GM21390 (cell line): ENCODE measurements around the gene TP73.
"Not testable (repeated sequence)": the region's sequence is repeated elsewhere in the genome, so short reads cannot be mapped to it uniquely, and the experiment has no call there.

Experiments used
- ATAC-seq: cut with Tn5 transposase; IDR thresholded peaks from one replicate; pipeline ENCODE4 v1.9.1; 2021; ENCODE audit not compliant: unreplicated experiment

The TP73 gene

DNA sequence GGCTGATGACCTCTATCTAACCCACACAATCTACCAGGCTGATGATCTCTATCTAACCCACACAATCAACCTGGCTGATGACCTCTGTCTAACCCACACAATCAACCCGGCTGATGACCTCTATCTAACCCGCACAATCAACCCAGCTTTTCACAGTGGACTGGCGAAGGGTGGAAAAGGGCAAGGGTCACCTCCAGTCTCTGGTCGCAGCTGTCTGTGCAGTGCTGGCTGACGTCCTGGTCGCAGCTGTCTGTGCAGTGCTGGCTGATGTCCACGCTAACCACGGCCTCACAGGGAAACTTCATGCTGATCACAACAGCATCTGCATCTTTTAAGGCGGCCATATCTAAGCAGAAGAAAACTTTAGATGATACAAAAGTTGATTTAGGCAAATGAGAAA, 87.7 kb downstream of the TP73 start:
- ATAC-seq, result no peak

DNA sequence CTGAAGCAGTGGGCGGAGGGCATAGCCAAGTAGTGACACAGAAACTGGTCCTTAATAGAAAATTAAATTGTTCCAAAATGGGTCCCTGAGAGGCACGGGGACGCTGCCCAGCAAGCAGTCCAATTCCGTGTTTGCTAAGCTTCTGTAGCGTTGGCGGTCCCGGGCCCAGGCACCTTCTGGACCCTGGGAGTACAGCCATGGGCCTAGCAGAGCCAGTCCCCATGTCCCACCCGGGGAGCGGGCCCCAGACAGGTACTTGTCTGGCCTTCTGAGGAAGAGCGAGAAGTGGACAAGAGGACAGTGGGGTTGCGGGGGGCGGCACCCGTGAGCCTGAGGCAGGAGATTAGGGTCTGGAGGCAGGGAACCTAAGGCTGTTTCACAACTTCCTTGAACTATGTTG, 88.4 kb downstream of the TP73 start:
- no peak for ATAC-seq

DNA sequence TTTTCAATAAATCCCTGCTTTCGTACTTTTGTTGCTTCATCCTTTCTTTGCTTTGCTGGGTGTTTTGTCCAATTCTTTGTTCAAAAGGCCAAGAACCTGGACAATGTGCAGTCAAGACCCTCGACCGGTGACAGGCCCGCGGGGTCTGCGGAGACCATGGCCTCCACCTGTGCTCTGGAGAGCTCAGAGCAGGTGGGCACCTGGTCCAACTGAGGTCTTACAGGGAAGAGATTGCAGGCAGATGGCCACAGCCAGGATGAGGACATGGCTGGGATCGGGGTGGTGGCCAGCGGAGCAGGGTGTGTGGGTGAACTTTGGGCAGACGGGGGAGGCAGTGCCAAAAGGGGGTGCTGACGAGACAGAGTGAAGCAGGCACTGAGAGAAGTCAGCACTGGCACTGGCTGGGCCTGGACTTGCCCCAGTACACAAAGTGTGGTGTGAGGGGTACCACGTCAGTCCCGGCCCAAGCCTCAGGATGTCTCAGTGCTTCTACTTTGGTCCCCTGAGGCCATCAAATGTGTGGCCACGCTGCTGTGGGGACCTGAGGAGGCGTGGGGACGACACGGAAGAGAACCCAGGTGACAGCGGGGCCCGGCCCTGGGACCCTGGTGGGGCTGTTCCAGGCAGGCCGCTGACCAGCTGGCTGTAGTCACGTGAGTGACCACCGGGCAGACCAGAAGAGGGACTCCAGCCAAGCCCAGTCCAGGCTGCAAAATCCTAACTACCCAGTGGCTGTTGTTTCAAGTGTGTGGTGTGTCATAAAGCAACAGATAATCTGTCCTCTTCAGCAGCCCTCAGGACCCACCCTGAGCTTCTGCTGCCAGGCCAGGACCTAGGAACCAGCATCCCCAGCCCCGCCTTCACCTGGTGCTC, 89.5 kb downstream of the TP73 start:
- ATAC-seq, result no peak

DNA sequence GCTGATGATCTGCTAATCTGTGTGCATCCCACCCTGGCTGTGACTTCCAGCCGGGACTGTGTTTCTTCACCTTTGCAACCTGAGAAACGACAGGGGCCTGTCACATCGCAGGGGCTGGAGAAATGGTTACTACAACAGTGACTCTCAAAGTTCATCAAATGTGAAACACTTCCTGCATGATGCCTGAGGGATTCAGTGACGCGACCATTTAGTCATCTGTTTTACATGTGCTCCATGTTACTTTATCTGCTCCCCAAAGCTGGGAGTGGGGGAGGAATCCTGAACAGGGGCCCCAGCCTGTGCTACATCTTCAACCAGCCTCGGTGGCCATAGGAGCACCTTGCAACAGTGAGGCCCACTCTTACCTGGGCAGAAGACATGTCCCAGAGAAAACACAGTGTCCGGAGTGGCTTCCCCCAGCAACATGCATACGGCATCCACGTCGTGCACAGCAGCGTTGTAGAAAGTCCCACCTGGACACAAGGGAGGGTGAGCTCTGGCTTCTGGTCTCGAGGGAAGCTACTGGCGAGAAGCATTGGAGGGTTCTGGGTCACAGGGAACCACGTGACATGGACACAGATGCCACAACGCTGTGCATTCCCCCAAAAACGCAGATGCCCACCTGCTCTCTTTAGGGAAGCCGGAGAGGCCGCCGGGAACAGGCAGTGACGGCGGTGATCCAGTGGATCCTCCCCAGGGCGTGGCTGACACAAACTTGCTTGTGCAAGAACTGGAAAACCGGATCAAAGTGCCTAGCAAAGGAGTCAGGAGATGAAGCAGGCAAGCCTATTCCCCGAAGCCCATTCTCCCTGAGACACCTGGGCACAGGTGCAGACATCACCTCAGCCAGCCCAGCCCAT, 90.4 kb downstream of the TP73 start:
- ATAC-seq, result no peak

DNA sequence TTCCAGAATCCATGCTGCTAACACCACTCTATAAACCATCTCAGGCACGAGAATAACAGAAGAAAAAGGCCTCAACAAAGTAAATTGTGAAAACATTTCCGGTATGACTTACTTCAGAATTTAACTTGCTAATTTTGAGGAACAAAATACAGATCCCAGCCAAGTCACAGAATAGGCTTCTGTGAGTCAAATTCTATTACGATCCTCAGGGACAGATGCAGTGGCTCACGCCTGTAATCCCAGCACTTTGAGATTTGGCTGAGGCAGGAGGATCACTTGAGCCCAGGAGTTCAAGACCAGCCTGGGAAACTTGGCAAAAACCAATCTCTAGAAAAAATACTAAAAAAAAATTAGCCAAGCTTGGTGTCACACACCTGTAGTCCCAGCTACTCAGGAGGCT, 91.1 kb downstream of the TP73 start:
- ATAC-seq, result no peak

DNA sequence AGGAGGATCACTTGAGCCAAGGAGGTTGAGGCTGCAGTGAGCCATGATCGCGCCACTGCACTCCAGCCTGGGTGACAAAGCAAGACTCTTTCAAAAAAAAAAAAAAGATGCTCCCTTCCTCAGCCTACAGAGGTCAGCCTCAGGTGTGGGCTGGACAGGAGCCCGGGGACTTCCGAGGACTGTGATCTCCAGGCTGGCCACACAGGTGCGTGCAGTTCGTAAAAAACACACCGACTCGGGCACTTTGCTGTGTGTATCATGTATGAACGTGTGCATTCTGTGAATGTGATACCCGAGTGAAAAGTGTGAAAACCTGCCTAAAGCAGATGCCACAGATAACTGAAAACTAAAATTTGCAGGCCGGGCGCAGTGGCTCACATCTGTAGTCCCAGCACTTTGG, 91.5 kb downstream of the TP73 start:
- ATAC-seq, result no peak

DNA sequence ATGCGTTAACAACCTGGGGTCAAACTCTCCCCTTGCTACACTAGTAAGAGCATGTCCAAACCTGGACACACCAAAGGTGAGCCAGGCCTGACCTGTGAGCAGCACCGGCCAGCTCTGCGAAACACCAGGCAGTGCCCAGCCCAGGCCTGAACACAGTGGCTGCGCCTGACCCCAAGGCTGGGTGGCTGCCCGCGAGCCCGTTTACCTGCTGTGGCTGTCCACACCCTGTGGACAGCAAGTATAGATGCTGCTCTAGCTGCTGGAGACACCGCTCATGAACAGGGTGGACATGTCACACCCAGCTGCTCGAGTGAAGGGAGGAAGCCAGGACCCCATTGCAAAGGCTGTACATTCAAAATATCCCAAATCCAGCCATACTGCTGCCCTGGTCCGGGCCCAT, 92.3 kb downstream of the TP73 start:
- no peak for ATAC-seq

DNA sequence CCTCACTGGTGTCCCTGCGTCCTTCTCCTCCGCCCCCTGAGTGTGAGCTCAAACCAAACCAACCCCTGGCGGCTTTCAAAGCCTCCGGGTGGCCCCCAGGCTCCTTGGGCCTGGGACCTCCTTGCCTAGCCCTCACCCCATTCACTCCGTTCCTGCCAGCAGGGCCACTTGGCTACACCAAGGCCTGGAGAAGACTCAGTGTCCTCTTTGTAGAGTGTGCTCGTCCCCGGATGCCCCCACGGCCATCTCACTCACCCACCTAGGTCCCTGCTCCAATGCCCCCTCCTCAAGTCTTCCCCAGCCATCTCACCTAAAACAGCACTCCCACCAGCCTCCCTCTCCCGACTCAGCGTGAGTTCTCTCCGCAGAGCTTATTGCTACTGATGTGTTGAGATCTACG, 92.8 kb downstream of the TP73 start:
- no peak for ATAC-seq

DNA sequence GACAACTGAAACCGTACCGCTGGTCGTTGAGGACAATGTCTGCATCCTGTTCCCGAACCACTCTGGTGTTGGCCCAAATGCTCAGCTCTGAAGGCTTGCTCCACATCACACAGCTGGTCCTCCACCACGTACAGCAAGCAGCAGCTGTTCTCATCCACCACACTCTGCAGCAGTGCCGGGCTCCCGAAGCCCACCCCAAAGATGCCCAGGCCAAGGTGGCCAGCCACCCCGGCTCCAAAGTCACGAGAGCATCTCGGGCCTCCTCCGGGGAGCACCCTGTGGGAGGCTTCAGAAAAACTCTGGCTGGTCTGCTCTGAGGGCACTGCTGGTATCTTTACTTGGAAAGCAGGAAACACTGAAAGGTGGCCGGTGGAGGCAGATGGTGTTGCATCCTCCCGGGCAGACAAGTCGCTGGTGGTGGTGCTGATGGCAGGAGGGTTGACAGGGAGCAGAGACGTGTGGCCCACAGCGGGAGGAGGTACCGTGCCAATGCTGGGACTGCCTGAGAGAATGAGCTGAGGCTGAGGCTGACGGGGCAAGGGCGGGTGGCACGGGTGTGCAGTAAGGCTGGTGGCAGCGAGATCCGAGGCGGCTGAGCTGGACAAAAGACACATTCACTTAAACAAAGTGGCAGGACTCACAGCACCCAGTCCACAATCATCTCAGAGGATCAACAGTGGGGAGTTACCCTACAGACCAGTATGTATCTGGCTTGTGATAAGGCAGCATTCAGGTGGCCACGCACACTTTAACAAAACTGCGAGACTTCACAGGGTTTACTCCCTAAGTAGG, 93.5 kb downstream of the TP73 start:
- no peak for ATAC-seq

DNA sequence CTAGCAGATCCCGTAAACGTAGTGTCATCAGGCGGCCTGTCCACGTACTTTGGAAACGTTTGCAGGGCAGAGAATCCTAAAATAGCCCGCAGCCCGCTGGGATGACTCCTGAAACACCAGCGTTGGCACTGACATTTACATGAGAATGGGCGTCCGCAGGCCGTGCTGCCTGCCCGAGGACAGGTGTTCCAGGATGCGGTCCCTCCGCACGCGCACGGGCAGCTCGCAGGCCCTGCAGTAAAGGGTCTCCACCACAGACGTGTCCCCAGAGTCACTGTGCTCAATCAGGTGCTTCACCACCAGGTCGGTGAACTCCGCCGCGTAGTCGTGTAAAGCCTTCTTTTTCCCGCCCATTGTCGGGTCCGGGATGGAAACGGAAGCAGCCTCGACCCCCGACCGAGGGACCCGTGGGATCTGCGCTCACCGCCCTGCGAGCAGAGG, 94.1 kb downstream of the TP73 start:
- no peak for ATAC-seq

DNA sequence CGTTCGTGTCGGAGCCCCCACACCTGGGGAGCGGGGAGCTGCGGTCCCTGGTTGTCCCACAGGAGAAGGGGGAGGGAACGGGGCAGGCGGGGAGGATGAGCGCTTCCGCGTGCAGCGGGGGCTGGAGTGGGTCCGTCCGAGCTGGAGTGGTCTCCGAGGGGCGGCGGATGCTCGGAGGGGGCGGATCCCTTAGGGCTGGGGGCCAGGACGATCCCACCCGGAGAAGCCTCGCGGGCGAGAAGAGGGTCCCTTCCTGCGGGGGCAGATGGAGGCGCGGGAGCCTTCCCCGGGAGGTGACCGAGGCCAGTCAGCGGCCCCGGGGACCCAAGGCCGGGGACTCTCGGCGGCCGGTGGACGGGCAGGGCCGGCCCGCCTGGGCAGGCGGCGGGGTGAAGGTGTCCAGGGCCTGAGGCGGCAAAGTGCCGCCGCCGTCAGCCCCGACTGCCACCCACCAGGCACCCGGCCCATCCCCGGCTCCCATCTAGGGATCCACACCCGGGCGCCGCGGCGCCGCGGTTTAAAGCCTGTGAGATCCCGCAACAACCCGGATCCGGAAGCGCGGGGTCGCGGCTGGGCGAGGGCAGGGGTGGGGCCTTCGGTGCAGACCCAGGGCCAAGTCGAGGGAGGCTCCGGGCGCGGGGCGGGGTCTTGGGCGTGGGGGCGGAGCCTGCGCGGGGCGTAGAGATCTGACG, 94.7 kb downstream of the TP73 start:
- ATAC-seq, result peak; percentile 92

DNA sequence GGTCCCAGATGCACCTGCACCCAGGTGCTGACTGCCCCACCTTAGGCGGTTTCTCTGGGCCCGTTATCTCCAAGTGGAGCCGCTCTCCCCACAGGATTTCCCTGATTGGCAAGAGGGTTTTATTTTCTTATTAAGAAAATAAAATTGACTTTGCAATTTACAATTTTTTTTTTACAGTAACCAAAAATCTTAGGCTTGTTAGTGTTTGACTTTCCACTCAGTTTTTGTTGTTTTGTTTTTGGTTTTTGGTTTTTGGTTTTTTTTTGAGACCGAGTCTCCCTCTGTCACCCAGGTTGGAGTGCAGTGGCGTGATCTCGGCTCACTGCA, 95.2 kb downstream of the TP73 start:
- ATAC-seq, result no peak

DNA sequence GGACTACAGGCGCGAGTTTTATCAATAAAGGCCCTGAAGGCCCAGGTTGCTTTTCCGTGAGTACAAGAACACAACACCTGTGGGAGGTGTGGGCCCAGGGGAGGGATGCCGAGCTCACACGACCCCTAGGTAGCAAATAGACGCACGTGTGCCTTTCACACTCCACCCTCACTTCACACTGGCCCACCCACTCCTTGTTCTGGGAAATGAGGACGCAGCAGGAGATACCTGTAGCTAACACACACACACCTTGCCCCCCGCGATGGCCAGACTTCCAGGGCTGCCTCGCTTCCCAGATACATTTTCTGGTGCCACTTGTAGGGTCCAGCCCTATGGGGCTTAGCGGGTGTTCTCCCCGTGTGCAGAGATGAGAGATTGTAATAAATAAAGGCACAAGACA, 95.6 kb downstream of the TP73 start:
- ATAC-seq, result no peak

DNA sequence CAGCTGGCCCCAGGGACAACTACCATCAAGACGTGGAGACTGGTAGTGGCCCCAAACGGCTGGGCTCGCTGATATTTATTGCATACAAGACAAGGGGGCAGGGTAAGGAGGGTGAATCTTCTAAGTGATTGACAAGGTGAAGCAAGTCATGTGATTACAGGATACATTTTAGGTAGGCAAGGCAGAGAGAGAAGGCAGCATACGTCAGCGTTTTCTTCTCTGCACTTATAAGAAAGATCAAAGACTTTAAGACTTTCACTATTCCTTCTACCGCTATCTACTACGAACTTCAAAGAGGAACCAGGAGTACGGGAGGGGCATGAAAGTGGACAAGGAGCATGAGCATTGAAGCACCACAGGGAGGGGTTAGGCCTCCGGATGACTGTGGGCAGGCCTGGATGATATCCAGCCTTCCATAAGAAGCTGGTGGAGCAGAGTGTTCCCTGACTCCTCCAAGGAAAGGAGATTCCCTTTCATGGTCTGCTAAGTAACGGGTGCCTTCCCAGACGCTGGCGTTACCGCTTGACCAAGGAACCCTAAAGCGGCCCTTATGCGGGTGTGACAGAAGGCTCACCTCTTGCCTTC, 96.1 kb downstream of the TP73 start:
- not testable (repeated sequence) for ATAC-seq

DNA sequence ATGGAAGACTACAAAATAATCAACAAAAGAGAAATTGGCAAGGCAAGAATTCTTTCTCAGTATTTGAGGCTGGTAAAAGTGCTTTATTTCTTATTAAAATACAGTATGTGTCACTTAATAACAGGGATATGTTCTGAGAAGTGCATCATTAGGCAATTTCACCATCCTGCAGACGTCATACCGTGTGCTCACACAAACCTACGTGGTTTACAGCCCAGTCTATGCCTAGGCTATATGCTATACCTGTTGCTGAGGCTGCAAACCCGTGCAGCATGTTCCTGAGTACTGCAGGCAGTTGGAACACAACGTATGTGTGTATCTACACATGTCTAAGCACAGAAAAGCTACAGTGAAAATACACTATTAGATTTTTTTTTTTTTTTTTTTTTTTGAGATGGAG, 97.2 kb downstream of the TP73 start:
- ATAC-seq, result no peak

DNA sequence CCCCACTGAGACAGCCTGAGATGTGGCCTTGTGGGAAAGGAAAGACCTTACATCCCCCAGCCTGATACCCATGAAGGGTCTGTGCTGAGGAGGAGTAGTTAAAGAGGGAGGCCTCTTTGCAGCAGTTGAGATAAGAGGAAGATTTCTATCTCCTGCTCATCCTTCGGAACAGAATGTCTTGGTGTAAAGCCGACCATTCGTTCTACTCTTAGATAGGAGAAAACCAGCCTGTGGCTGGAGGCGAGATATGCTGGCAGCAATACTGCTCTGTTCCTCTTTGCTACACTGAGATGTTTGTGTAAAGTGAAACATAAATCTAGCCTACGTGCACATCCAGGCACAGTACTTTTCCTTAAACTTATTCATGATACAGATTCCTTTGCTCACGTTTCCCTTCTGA, 98.4 kb downstream of the TP73 start:
- no peak for ATAC-seq

DNA sequence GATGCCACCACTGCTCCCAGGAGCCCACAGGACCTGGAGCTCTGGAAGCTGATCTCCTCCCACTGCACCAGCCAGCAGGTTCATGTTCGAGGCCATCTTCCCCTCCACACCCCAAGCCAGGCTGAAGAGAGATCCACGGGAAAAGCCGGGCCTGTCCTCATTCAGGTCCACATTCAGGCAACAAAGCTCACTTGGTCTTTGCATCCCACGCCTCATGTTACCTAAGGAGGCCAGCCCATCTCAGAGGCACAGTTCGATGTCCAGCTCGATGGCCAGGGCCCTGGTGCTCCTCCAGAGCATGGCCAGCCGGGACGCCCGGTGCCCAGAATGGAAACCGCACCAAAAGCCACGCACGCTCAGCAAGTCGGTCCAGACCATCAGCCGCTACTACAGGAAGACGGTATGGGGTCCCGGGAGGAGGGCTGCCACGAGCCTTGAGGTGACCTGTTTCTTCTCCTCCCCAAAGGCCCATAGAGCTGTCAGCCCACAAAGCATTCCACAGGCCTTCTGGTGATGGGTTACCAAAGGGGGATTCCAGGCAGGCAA, 100.2 kb downstream of the TP73 start, which contains the start of gene CCDC27:
Gene CCDC27 (plus strand): TSS at position 51 of the 546 bp plus-strand sequence. CDS start 32 bp downstream, at position 83.
- no peak for ATAC-seq

DNA sequence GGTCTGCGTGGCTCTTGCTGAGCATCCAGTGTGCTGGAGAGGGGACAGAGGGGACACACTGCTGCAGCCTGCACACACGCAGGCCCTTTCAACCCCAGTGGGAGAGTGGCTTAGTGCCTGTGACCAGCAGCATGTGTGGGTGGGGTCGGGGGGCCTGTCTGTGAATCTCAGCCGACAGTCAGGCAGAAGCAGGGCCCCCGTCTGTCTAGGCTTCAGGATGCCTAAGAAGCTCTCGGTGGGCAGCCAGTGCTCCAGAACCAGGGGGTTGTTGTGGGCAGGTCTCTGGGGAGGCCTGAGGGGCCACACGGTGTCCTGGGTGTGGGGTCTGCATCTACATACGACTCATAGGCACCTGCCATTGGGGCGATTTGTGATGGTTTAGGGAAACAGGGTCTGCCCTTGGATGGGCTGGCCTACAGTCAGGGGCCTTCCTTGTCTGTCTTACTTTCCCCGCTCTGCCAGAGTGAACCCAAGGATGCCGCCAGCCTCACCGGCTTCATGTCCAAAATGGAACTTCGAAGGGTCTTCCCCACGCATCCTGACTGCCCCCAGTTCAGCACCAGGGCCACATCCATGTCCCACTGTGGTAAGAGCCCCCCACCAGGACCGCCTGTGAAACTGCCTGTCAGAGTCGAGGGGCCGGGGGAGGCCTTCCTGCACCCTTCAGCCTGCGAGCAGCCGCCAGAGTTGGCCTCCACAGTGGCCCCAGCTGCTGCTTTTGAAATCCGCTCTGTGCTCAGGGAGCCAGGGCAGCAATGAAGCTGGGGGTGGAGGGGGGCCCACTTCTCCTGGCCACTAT, 101.5 kb downstream of the TP73 start:
- no peak for ATAC-seq

DNA sequence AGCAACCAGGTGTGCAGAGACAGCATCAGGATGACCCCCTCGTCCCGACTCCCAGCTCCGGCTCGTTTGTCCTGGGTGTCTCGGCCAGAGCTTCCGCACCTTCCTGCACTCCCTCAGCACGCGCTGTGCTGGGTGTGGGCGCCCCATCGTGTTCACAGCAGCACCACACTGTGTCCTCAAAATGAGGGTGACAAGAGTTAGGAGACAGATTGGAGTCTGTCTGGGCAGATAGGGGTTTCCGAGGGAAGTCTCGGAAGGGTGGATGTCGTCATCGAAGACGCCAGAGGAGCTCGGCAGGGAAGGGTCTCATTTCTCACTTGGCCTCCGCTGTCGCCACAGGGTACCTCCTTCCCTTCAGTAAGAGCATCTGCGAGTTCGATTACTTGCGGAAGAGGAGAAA, 104.1 kb downstream of the TP73 start:
- ATAC-seq, result no peak
